ENCODE measurements around the gene EHD1. TPM values are rescaled to one million over a fixed set of nuclear protein-coding genes. Genes with fewer than 3 reads are reported as not detected.
"Not testable (repeated sequence)": the region's sequence is repeated elsewhere in the genome, so short reads cannot be mapped to it uniquely, and the experiment has no call there.

The EHD1 gene
- total RNA-seq, 4 donors from 2014 or later = 66.4 to 226 (median 94.8) TPM

DNA sequence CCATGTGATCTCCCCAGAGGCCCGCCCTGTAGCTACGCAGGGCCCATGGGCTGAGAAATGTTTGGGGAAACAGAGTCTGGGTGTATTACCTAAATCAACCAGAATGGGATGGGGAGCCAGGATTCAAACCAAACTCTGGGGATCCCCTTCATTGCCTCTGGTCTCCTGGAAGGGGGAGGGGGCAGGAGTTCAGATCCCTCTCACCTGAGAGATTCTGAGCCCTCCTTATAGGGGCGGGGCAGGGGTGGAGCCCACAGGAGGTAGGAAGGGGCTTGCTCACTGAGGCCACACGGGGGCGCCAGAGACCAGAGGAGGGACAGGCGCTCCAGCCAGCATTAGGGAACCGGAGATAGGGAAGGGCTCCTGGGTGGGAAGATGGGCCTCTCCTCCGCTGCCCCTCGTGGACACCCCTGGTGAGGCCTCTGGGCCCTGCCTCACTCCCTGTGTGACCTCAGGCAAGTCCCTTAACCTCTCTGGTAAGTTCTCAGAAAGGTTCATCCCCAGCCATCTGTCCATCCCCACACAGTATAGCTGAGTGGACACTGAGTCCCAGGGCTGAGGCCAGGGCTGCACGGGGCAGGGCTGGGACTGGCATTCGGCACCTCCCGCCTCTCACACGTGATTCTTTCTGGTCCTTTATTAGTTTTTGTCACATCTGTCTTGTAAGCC is 31.3 kb downstream of the EHD1 start:
- TF ChIP-seq, protein P1, sequence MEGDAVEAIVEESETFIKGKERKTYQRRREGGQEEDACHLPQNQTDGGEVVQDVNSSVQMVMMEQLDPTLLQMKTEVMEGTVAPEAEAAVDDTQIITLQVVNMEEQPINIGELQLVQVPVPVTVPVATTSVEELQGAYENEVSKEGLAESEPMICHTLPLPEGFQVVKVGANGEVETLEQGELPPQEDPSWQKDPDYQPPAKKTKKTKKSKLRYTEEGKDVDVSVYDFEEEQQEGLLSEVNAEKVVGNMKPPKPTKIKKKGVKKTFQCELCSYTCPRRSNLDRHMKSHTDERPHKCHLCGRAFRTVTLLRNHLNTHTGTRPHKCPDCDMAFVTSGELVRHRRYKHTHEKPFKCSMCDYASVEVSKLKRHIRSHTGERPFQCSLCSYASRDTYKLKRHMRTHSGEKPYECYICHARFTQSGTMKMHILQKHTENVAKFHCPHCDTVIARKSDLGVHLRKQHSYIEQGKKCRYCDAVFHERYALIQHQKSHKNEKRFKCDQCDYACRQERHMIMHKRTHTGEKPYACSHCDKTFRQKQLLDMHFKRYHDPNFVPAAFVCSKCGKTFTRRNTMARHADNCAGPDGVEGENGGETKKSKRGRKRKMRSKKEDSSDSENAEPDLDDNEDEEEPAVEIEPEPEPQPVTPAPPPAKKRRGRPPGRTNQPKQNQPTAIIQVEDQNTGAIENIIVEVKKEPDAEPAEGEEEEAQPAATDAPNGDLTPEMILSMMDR (IDR thresholded peaks at IDR 0.05) = peak in 2 of 3 donors; percentile 73 to 82
- DNase-seq (ENCODE audit: low spot score) (peak; percentile 85), ATAC-seq (ENCODE audit: low FRiP score) (peak; percentile 45)

DNA sequence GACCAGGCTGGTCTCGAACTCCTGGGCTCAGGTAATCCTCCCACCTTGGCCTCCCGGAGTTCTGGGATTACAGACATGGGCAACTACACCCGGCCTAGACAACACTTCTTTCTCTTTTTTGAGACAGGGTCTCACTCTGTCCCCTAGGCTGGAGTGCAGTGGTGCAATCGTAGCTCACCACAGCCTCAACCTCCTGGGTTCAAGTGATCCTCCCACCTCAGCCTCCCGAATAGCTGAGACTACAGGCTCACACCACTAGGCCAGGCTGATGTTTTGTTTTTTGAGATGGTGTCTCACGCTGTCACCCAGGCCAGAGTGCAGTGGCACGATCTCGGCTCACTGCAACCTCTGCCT is 32.7 kb downstream of the EHD1 start:
- not testable (repeated sequence) for DNase-seq (ENCODE audit: low spot score); ATAC-seq (ENCODE audit: low FRiP score)

DNA sequence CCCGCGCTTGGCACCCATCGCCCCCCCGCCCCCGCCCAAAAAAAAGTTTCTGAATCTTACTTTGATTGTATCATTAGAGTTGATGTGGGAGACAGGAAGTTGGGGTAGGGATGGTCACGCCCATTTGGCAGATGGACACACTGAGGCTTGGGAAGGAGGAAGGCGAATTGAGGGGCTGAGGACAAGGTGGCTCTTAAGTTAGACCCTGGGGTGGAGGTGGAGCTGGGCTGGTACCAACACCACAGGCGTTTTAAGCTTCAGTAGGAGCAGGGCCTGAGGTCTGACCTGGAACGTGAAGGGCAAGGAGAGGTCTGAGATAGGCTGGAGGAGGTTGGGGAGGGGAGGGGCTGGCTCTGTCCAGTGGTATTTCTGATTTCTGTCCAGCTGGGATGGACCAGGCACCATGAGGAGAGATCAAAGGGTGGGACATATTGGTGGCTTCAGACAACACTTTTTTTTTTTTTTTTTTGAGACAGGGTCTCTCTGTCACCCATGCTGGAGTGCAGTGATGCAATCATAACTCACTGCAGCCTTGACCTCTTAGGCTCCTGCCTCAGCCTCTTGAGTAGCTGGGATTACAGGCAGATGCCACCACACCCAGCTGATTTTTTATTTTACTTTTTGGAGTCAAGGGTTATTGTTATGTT is 33.2 kb downstream of the EHD1 start:
- DNase-seq (ENCODE audit: low spot score) = no peak
- ATAC-seq (ENCODE audit: low FRiP score) = no peak
- TF ChIP-seq, protein P1 (IDR thresholded peaks at IDR 0.05) = no peak

DNA sequence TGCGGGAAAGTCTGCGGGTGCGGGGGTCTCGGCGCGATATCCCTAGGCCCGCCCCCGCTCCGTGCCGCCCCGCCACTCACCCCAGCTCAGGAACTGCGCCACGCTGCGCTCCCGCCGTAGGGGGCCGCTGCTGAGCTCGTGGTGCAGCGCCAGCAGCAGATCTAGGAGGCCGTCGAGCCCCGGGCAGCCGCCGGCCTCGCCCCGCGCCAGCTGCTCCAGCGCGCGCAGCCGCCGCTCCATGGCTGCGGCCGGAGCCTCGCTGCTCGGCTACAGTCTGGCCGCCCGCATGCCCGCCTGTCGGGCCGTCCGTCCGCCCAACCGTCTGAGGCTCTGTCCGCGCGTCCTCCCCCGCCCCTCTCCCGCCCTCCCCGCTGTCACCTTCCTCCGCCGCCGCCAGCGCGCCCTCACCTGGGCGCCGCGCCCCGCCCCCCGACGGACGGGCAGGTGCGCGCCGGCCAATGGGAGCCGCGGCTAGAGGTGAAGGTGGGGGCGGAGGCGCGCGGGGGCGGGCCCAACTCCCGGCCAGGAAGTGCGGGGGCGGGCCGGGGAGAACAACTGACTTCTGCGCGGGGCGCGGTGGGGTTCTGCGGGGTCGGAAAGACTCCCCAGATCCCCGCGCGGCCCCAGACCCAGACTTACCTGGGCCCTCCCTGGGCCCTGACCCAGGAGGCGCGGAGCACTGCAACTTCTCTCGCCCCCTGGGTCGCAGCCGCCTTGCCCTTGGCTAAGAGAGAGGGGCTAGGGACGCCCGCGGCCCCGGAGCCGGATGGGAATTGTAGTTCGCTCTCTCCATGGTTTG is 33.9 kb downstream of the EHD1 start, which contains the start of gene CDC42BPG:
Gene CDC42BPG, minus strand, starts transcription at position 324 of the 799 bp plus-strand sequence. Its CDS starts 84 bp downstream, at position 240.
- ATAC-seq (ENCODE audit: low FRiP score) = peak; percentile 37
- TF ChIP-seq, protein P1 (IDR thresholded peaks at IDR 0.05) = peak in 1 of 3 donors; percentile 42
- no peak for DNase-seq (ENCODE audit: low spot score)

DNA sequence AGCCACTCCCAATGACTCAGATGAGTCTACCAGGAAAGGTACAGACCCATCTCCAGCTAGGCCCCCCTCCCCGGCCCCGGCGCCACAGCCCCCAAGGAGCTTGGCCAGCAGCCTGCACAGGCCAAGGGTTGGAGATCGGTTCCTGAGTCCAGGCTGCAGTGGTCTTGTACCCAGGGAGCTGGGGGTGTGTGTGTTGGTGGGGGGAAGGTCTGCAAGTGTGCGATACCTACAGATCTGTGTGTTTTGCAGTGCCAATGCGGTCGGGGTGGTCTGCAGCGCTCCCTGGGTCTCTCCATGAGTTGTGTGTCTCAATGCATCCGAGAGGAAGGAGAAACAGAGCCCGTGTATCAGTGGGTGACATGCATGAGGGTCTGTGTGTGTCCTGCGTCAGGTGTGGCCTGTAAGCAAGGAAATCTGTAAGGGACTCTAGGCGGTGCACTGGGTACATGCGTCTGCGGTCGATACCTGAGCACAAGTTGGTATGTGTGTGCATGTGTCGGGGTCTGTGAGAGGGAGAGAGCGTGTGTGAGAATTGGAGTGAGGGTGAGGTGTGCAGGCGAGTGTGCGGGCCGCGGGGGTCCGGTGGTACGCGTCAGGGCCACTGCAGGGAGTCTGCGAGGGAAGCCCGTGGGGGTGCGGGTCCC is 34.6 kb downstream of the EHD1 start:
- TF ChIP-seq, protein P1 (IDR thresholded peaks at IDR 0.05) = no peak

DNA sequence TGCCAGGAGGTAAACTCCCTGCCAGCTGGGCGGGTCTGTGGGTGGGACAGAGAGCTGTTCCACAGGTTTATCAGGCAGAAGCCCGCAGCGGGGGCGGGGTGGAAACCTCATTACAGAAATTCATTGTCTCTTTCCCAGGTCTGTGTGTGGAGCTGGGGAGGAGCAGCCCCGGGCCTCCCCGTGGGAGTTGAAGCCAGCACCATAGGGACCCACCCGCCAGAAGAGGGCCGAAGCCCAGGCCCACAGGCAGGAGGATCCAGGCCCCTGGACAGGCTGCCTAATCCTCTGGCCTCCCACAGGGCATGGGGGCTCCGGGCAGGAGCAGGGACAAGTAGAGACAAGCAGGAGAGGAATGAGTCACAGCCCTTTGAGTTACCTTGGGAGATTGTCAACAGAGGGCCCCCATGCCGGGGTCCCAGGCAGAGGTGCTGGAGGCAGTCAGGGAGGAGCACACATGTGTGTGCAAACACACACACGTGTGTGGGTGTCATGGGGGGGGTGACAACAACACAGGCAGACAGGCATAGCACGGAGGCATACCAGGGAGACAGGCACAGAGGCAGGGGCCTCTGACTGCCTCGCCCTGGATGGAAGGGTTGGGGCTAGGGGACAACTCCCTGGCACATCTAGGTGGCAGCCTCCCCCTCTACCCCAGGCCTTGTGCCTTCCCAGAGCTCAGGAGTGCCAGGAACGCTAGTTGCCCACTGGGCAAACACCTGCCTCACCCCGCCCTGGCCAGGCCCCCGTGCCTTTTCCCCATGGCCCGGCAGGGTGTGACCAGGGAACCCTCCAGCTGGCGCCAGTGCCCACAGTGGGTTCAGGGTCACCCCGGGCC is 35.4 kb downstream of the EHD1 start:
- TF ChIP-seq, protein P1 (IDR thresholded peaks at IDR 0.05) = no peak
- no peak for ATAC-seq (ENCODE audit: low FRiP score)
- DNase-seq (ENCODE audit: low spot score) = no peak

More for the DNA sequence above, 34.6 kb downstream of the EHD1 start:
- ATAC-seq (ENCODE audit: low FRiP score) = peak; percentile 3
- DNase-seq (ENCODE audit: low spot score) = no peak

Measured in omental fat pad (tissue), 4 donors.